8988T (cell line): Measurements from ENCODE around the gene SLC39A11.
"Not testable (repeated sequence)": the region's sequence is repeated elsewhere in the genome, so short reads cannot be mapped to it uniquely, and the experiment has no call there.

ENCODE experiments used
- DNase-seq: peaks from one replicate; pipeline ENCODE4 v3.0.0; 2011

Gene SLC39A11

GRCh38 chr17:73069841-73070240 lies 22.6 kb downstream of the SLC39A11 start:
- DNase-seq = no peak

- DNase-seq = no peak
Measured at GRCh38 chr17:73069164-73069770, 23.2 kb downstream of the SLC39A11 start.

GRCh38 chr17:73068322-73069153 lies 23.9 kb downstream of the SLC39A11 start:
- no peak for DNase-seq

GRCh38 chr17:73067699-73068098 lies 24.8 kb downstream of the SLC39A11 start:
- DNase-seq = not testable (repeated sequence)

- no peak for DNase-seq
Measured at GRCh38 chr17:73067075-73067474, 25.4 kb downstream of the SLC39A11 start.

- no peak for DNase-seq
Measured at GRCh38 chr17:73066148-73066884, 26.2 kb downstream of the SLC39A11 start.

GRCh38 chr17:73065376-73065775 lies 27.1 kb downstream of the SLC39A11 start:
- no peak for DNase-seq

GRCh38 chr17:73064084-73064938 lies 28.2 kb downstream of the SLC39A11 start:
- no peak for DNase-seq

- DNase-seq = no peak
Measured at GRCh38 chr17:73062726-73063125, 29.8 kb downstream of the SLC39A11 start.

GRCh38 chr17:73061161-73061560 lies 31.3 kb downstream of the SLC39A11 start:
- no peak for DNase-seq

GRCh38 chr17:73060721-73061120 lies 31.8 kb downstream of the SLC39A11 start:
- no peak for DNase-seq

- DNase-seq = not testable (repeated sequence)
Measured at GRCh38 chr17:73059713-73060112, 32.8 kb downstream of the SLC39A11 start.

GRCh38 chr17:73058022-73058421 lies 34.5 kb downstream of the SLC39A11 start:
- no peak for DNase-seq

GRCh38 chr17:73057196-73057595 lies 35.3 kb downstream of the SLC39A11 start:
- no peak for DNase-seq

- DNase-seq = no peak
Measured at GRCh38 chr17:73052923-73053322, 39.6 kb downstream of the SLC39A11 start.

- no peak for DNase-seq
Measured at GRCh38 chr17:73050797-73051196, 41.7 kb downstream of the SLC39A11 start.

GRCh38 chr17:73048170-73048569 lies 44.3 kb downstream of the SLC39A11 start:
- no peak for DNase-seq

- DNase-seq = no peak
Measured at GRCh38 chr17:73045724-73046123, 46.8 kb downstream of the SLC39A11 start.

GRCh38 chr17:73043686-73044581 lies 48.6 kb downstream of the SLC39A11 start:
- DNase-seq = no peak

- DNase-seq = no peak
Measured at GRCh38 chr17:73042809-73043685, 49.4 kb downstream of the SLC39A11 start.

GRCh38 chr17:73042225-73042624 lies 50.3 kb downstream of the SLC39A11 start:
- DNase-seq = no peak
